Upper lobe of right lung (tissue), 1 donor: Measurements from ENCODE around the gene SMG7. TPM values are rescaled to one million over a fixed set of nuclear protein-coding genes. Genes with fewer than 3 reads are reported as not detected.

ENCODE experiments used
- ATAC-seq: fragments of 200-7000 bp; cut with Tn5 transposase; one replicate; pipeline ENCODE4 v1.9.1; 2020; ENCODE audit warnings: mild to moderate bottlenecking, moderate library complexity
- DNase-seq: peaks from one replicate; pipeline ENCODE4 v3.0.0-alpha.2; 2020
- H3K27ac ChIP-seq: fragments of 200-600 bp; one replicate; pipeline ENCODE4 v1.8.0; 2022
- H3K27me3 ChIP-seq: fragments of 200-600 bp; one replicate; pipeline ENCODE4 v1.8.0; 2022; ENCODE audit warnings: mild to moderate bottlenecking
- H3K36me3 ChIP-seq: fragments of 200-600 bp; one replicate; pipeline ENCODE4 v1.8.0; 2022
- H3K4me1 ChIP-seq: fragments of 200-600 bp; one replicate; pipeline ENCODE4 v1.8.0; 2022
- H3K4me3 ChIP-seq: fragments of 200-600 bp; one replicate; pipeline ENCODE4 v1.8.0; 2022; ENCODE audit warnings: mild to moderate bottlenecking
- H3K9me3 ChIP-seq: fragments of 200-600 bp; one replicate; pipeline ENCODE4 v1.8.0; 2022
- intact Hi-C: fragments of 100-400 bp; cut with DNase I; formaldehyde crosslinking; loops from one replicate; pipeline ENCODE4 v1.11.0; 2022
- total RNA-seq: library from RNA; stranded (reverse); fragmentation: NEBNext Ultra II Directional; extraction: Animal tissue kit (Norgen Biotek cat#: 25700); gene quantifications from one replicate; pipeline ENCODE4 v1.2.1, GENCODE V29; 2021
- TF ChIP-seq, protein P1 (sequence below): fragments of 200-600 bp; IDR thresholded peaks from one replicate; pipeline ENCODE4 v1.8.0; 2022; ENCODE audit warnings: antibody characterized with exemption
- donor health status: DM: no; HTN: yes; CAD: no; lungs with severe emphysema.

SMG7 gene
- total RNA-seq, 1 donor from 2014 or later = 65.9 TPM

DNA sequence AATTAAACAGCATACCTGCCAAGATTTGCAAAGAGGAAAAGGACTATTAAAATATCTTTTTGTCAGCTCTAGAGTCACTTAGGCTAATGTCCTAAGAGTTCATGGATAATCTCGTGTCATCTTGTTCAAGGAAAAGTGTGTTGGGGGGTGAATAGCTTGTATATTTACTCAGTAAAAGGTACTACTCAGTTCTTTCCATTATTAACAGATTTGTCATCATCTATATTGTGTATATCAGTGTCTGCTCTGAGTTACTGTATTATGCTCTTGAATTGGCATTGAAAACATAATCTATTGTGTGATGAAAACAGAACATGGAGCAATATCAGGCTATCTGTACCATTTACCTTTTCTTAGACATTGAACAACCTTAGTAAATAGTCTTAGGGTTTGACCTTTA, 41.9 kb downstream of the SMG7 start:
- H3K9me3 ChIP-seq = no peaks in the 10 kb centered on the region
- H3K36me3 ChIP-seq = peaks cover 35% of the 10 kb centered on the region
- TF ChIP-seq, protein P1, sequence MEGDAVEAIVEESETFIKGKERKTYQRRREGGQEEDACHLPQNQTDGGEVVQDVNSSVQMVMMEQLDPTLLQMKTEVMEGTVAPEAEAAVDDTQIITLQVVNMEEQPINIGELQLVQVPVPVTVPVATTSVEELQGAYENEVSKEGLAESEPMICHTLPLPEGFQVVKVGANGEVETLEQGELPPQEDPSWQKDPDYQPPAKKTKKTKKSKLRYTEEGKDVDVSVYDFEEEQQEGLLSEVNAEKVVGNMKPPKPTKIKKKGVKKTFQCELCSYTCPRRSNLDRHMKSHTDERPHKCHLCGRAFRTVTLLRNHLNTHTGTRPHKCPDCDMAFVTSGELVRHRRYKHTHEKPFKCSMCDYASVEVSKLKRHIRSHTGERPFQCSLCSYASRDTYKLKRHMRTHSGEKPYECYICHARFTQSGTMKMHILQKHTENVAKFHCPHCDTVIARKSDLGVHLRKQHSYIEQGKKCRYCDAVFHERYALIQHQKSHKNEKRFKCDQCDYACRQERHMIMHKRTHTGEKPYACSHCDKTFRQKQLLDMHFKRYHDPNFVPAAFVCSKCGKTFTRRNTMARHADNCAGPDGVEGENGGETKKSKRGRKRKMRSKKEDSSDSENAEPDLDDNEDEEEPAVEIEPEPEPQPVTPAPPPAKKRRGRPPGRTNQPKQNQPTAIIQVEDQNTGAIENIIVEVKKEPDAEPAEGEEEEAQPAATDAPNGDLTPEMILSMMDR = no peak
- no peaks in the 10 kb centered on the region for H3K27me3 ChIP-seq
- no peak overlapping the region for H3K27ac ChIP-seq
- peaks cover 8% of the 10 kb centered on the region for H3K4me1 ChIP-seq
- intact Hi-C loops = no loop called here
- no peak overlapping the region for H3K4me3 ChIP-seq
- DNase-seq = no peak
- ATAC-seq = no peak

DNA sequence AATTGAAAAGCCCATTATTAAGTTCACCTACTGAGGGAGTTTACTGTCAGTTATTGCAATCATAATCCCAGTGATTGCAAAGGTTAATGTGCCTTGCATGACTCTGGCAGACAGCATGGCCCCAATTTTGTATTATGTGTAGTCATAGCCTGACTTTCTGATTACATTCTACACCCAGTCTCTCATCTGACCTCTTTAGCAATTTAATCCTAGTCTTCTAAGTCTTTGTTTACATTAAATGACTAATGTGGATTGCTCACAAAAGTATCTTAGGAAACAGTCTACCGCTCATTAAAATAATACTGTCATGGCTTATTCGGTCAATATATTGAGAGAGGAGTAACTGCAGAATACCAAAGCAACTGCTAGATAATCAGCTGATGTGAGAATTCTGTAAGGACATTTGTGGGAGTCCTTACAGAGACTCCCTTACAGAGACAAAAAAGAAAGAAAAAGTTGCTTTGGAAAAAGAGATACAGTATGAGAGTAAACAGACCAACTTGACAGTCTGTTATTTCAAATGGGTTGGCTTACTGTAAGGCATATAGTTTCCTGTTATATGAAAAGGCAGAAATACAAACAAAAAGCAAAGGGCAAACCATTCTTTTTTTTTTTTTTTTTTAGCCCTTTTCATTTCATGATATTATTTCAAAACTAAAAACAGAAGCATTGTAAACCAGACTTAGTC, 42.8 kb downstream of the SMG7 start:
- Histone ChIP-seq H3K27me3 (no peaks in the 10 kb centered on the region), H3K4me3 (no peak overlapping the region), H3K36me3 (peaks cover 42% of the 10 kb centered on the region), H3K9me3 (no peaks in the 10 kb centered on the region), H3K27ac (no peak overlapping the region), H3K4me1 (peaks cover 8% of the 10 kb centered on the region)
- TF ChIP-seq, protein P1 = no peak
- intact Hi-C loops = no loop called here
- no peak for ATAC-seq
- no peak for DNase-seq

DNA sequence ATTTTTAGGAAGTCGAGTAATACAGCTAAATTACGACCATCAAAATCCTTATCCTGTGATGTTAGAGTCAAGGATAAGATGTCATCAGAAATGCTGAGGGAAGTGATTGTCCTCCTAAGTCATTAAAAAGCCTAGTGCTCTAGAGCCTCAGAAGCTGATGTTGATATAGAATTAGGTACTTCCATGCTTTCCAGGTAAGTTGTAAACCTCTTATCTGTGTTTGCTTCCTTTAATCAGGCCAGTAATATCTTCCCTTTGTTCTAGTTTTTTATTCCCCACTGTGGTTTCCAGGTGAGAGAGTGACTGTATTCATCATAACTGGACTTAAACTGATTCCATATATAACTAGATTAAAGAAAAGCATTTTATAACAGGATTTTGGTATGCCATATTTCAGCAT, 44.4 kb downstream of the SMG7 start:
- H3K36me3 ChIP-seq = peaks cover 50% of the 10 kb centered on the region

DNA sequence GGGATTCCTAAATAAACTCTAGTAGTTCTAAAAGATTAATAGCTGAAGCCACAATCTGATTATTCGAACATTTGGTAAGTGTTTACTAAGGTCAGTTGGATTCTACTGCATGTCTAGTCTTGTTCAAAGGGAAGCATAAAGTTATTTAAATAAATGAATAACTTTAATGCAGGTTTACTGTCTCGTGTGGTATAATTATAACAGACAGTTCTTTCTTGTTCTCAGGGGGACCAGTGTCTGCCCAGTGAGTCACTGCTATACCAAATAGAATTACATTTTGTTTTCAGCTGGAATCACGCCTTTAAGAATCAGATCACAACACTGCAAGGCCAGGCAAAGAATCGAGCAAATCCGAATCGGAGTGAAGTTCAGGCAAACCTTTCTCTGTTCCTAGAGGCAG, 45.1 kb downstream of the SMG7 start:
- ATAC-seq = no peak
- intact Hi-C loops = no loop called here
- TF ChIP-seq, protein P1 = no peak

More for the DNA sequence above, 44.4 kb downstream of the SMG7 start:
- Histone ChIP-seq H3K27me3 (no peaks in the 10 kb centered on the region), H3K4me3 (no peak overlapping the region), H3K9me3 (no peaks in the 10 kb centered on the region), H3K4me1 (peaks cover 8% of the 10 kb centered on the region), H3K27ac (no peak overlapping the region)
- TF ChIP-seq, protein P1 = no peak
- DNase-seq (no peak), ATAC-seq (no peak)
- intact Hi-C loops = no loop called here

DNA sequence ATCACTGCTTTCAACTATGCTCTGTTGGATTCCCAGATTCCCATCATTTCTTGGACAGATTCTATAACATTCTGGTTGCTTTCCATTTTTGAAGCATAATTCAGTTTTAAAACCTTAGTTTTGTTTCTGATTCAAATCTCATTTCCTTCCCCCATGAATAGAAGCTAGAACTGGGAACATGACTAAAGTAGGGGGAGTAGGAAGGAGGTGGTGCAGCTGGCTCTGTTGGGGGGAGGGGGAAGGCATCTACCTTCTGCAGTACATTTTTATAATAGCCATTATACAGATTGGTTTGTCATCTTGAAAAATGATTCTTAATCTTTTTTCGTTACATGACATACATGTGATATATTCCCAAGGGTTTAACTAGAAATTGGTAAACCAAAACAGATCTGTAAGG, 48.1 kb downstream of the SMG7 start:
- no peaks in the 10 kb centered on the region for H3K4me1 ChIP-seq
- TF ChIP-seq, protein P1 = no peak
- H3K27me3 ChIP-seq = no peaks in the 10 kb centered on the region
- DNase-seq = no peak
- no peak overlapping the region for H3K27ac ChIP-seq
- ATAC-seq = no peak
- intact Hi-C loops = no loop called here
- no peaks in the 10 kb centered on the region for H3K9me3 ChIP-seq
- no peak overlapping the region for H3K4me3 ChIP-seq
- H3K36me3 ChIP-seq = peaks cover 58% of the 10 kb centered on the region

More for the DNA sequence above, 45.1 kb downstream of the SMG7 start:
- peaks cover 54% of the 10 kb centered on the region for H3K36me3 ChIP-seq
- DNase-seq = no peak
- peaks cover 8% of the 10 kb centered on the region for H3K4me1 ChIP-seq
- no peaks in the 10 kb centered on the region for H3K9me3 ChIP-seq
- no peak overlapping the region for H3K4me3 ChIP-seq
- no peaks in the 10 kb centered on the region for H3K27me3 ChIP-seq
- no peak overlapping the region for H3K27ac ChIP-seq

DNA sequence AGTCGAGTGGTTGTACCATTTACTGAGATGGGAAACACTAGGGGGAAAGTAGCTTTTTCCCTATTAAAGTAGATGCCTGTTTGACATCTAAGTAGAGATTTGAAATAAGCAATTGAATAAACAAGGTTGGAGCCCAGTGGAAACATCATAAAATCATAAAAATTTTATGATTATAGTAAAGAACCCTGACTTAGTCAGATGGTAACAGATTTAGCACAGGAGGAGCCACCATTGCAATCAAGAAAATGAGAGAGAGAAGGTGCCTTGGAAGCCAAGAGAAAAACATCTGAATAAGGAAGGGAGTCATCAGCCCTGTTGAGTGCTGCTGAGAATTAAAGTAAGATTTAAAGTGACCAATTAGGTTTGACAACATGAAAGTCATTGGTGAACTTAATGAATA, 49.8 kb downstream of the SMG7 start:
- H3K4me3 ChIP-seq = no peak overlapping the region
- ATAC-seq = no peak
- H3K27me3 ChIP-seq = no peaks in the 10 kb centered on the region
- H3K4me1 ChIP-seq = no peaks in the 10 kb centered on the region
- TF ChIP-seq, protein P1 = no peak
- peaks cover 55% of the 10 kb centered on the region for H3K36me3 ChIP-seq
- intact Hi-C loops = no loop called here
- no peak for DNase-seq
- no peaks in the 10 kb centered on the region for H3K9me3 ChIP-seq
- no peak overlapping the region for H3K27ac ChIP-seq
